Neuronal stem cell (in vitro differentiated cells): ENCODE data around the gene NEB.

Source experiments
- DNase-seq: peaks from one replicate; pipeline ENCODE4 v3.0.0-alpha.2; 2013; ENCODE audit warnings: low spot score
- H2AFZ ChIP-seq: one replicate; pipeline ENCODE4 v1.6.1; 2013; ENCODE audit warnings: mild to moderate bottlenecking, low read length, inconsistent platforms
- H2AK5ac ChIP-seq: 2 replicates; pipeline ENCODE4 v1.6.1; 2013; ENCODE audit warnings: low read depth, mild to moderate bottlenecking, inconsistent platforms, low read length, moderate library complexity, mixed read lengths
- H2BK120ac ChIP-seq: 2 replicates; pipeline ENCODE4 v1.6.1; 2013; ENCODE audit warnings: low read depth, mild to moderate bottlenecking, inconsistent platforms, low read length, moderate library complexity, mixed read lengths
- H2BK12ac ChIP-seq: one replicate; pipeline ENCODE4 v1.6.1; 2013; ENCODE audit warnings: low read length, inconsistent platforms
- H2BK15ac ChIP-seq: 2 replicates; pipeline ENCODE4 v1.6.1; 2013; ENCODE audit warnings: mild to moderate bottlenecking, low read length, inconsistent platforms, mixed read lengths
- H2BK5ac ChIP-seq: one replicate; pipeline ENCODE4 v1.6.1; 2013; ENCODE audit warnings: inconsistent platforms, mild to moderate bottlenecking, low read length, moderate library complexity
- H3K14ac ChIP-seq: one replicate; pipeline ENCODE4 v1.6.1; 2013; ENCODE audit warnings: low read length, inconsistent platforms
- H3K18ac ChIP-seq: 2 replicates; pipeline ENCODE4 v1.6.1; 2013; ENCODE audit warnings: low read length, inconsistent platforms
- H3K23ac ChIP-seq: 2 replicates; pipeline ENCODE4 v1.6.1; 2013; ENCODE audit warnings: low read depth, mild to moderate bottlenecking, mixed read lengths, low read length, inconsistent platforms; ENCODE audit not compliant: poor library complexity
- H3K27ac ChIP-seq: replicated peaks from 3 replicates; pipeline ENCODE4 v1.5.1; 2013; ENCODE audit warnings: low read length, inconsistent platforms
- H3K27me3 ChIP-seq, 3 experiments: 2 replicates each; pipeline ENCODE4 v1.6.1; 2013; ENCODE audit warnings: low read length in 3 of 3, mild to moderate bottlenecking in 2 of 3, inconsistent platforms in 1 of 3, low read depth in 1 of 3, mixed read lengths in 1 of 3, moderate library complexity in 1 of 3; ENCODE audit not compliant: control insufficient read depth in 3 of 3, insufficient read depth in 3 of 3
- H3K36me3 ChIP-seq, 2 donors: replicated peaks in 1 of 2; 2 replicates each; pipeline ENCODE4 v1.6.1; 2013; ENCODE audit warnings: low read length in 2 of 2; ENCODE audit not compliant: control insufficient read depth in 2 of 2, insufficient read depth in 2 of 2
- H3K4ac ChIP-seq: 2 replicates; pipeline ENCODE4 v1.6.1; 2013; ENCODE audit warnings: inconsistent platforms, mild to moderate bottlenecking, low read length, moderate library complexity
- H3K4me1 ChIP-seq, 2 donors: 1 replicate in 1 of 2; 2 replicates in 1 of 2; pipeline ENCODE4 v1.6.1; 2013; ENCODE audit warnings: low read length in 2 of 2, low read depth in 1 of 2; ENCODE audit not compliant: control insufficient read depth in 2 of 2, insufficient read depth in 1 of 2
- H3K4me2 ChIP-seq: one replicate; pipeline ENCODE4 v1.6.1; 2013; ENCODE audit warnings: mild to moderate bottlenecking, low read length, inconsistent platforms; ENCODE audit not compliant: insufficient read depth, poor library complexity, severe bottlenecking
- H3K4me3 ChIP-seq, 2 donors: 2 replicates each; pipeline ENCODE4 v1.5.1; 2013; ENCODE audit warnings: low read length in 2 of 2, mild to moderate bottlenecking in 2 of 2, inconsistent platforms in 1 of 2, moderate library complexity in 1 of 2
- H3K79me1 ChIP-seq: one replicate; pipeline ENCODE4 v1.6.1; 2013; ENCODE audit warnings: low read depth, mild to moderate bottlenecking, inconsistent platforms, low read length, moderate library complexity
- H3K9ac ChIP-seq: one replicate; pipeline ENCODE4 v1.6.1; 2013; ENCODE audit warnings: mild to moderate bottlenecking, low read depth, low read length, inconsistent platforms; ENCODE audit not compliant: poor library complexity
- H3K9me3 ChIP-seq, 2 donors: replicated peaks in 1 of 2; 2 replicates each; pipeline versions ENCODE3 to v1.6.1; 2013; ENCODE audit warnings: low read length in 2 of 2, mild to moderate bottlenecking in 2 of 2, inconsistent platforms in 1 of 2, low read depth in 1 of 2, mixed read lengths in 1 of 2, moderate library complexity in 1 of 2; ENCODE audit not compliant: control insufficient read depth in 2 of 2, insufficient read depth in 1 of 2
- H4K8ac ChIP-seq: one replicate; pipeline ENCODE4 v1.6.1; 2013; ENCODE audit warnings: low read depth, mild to moderate bottlenecking, inconsistent platforms, low read length, moderate library complexity
- H4K91ac ChIP-seq: one replicate; pipeline ENCODE4 v1.6.1; 2013; ENCODE audit warnings: low read length, low read depth, mild to moderate bottlenecking, inconsistent platforms; ENCODE audit not compliant: poor library complexity
- WGBS, 2 donors: extraction: QIAGEN DNeasy Blood & Tissue Kit; methylation state at CpG; one replicate each; pipeline ENCODE4 v1.1.7; 2013; ENCODE audit warnings: missing lambda C conversion rate in 2 of 2, mixed read lengths in 1 of 2; ENCODE audit not compliant: insufficient read length in 2 of 2, insufficient replicate concordance in 1 of 2; ENCODE audit errors: extremely low coverage in 2 of 2; 5-methylcytosine and 5-hydroxymethylcytosine counted together

The NEB gene

DNA sequence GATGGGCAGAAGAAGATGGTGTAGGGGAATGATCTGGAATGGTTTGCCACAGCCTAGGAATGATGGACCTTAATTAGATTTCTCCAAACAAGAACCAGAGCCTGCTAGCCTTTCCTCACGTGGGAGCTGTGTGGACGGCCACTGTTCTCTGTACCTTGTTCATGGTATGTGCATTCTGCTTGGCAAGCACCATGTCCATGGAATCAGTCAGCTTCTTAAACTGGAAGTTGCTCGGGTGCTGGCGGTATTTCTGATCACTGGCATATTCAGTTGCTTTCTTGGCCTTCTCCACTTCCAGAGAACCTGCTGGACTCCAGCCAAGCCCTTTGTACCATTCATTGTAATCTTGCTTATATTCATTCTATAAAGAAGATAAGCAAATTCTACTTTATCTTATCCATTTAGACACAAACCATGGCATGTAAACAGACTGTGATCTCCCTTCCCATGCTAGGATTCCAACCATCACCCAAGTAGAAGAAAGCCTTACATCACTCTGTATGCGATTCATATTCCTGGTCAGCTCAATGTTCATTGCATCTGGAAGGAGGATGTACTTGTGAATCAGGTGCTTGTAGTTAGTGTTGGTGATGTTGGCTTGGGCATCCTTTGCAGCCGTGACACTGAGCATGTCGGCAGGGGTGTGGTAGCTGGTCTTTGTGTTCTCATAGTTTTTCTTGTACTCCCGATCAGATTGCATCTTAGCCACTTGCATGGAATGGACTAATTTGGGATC is 78.4 kb downstream of the NEB start:
- H3K79me1 ChIP-seq, result no peaks in the 10 kb centered on the region
- no peak overlapping the region for H4K91ac ChIP-seq
- WGBS, 2 donors, result no CpG with 5 or more reads among the region's 8 CpGs
- H2BK120ac ChIP-seq, result no peak overlapping the region
- H2AK5ac ChIP-seq, result no peak overlapping the region
- H3K4ac ChIP-seq, result no peak overlapping the region
- no peak overlapping the region for H2AFZ ChIP-seq
- no peak overlapping the region for H2BK12ac ChIP-seq
- H3K9ac ChIP-seq, result no peak overlapping the region
- peak overlapping the region in 1 of 2 donors; percentile 54 for H3K4me3 ChIP-seq
- no peak overlapping the region for H3K23ac ChIP-seq
- H3K27ac ChIP-seq, result no peak overlapping the region
- H3K9me3 ChIP-seq, result no peaks in the 10 kb centered on the region
- H3K4me2 ChIP-seq, result no peak overlapping the region
- H2BK15ac ChIP-seq, result no peak overlapping the region
- no peaks in the 10 kb centered on the region for H3K4me1 ChIP-seq
- H3K14ac ChIP-seq, result no peak overlapping the region
- no peak for DNase-seq
- no peak overlapping the region for H3K18ac ChIP-seq
- no peaks in the 10 kb centered on the region for H3K27me3 ChIP-seq
- H3K36me3 ChIP-seq, result no peaks in the 10 kb centered on the region
- no peak overlapping the region for H2BK5ac ChIP-seq
- H4K8ac ChIP-seq, result no peak overlapping the region

DNA sequence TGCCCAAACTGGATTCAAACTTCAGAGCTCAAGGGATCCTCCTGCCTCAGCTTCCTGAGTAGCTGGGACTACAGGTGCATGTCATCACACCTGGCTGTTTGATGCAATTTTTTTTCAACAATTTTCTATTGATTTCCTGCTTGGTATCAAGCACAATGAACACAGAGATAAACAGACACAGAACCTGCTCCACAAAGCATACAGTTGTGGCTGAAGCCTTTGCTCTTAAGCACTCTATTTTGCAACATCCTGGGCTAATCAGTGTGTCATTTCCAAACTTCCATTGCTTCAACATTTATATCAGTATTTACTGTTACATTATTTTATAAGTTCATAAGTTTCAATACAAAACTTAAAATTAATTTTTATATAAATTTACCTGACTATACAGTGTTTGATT is 79.4 kb downstream of the NEB start:
- H3K18ac ChIP-seq, result no peak overlapping the region
- no peak overlapping the region for H3K4me2 ChIP-seq
- H3K23ac ChIP-seq, result no peak overlapping the region
- no peak for DNase-seq
- H4K8ac ChIP-seq, result no peak overlapping the region
- H3K79me1 ChIP-seq, result no peaks in the 10 kb centered on the region
- H4K91ac ChIP-seq, result no peak overlapping the region
- no peak overlapping the region for H3K27ac ChIP-seq
- no peak overlapping the region for H2BK120ac ChIP-seq
- no peak overlapping the region for H3K4ac ChIP-seq
- H3K14ac ChIP-seq, result no peak overlapping the region
- no peak overlapping the region for H2AFZ ChIP-seq
- no peak overlapping the region for H3K9ac ChIP-seq
- no peaks in the 10 kb centered on the region for H3K36me3 ChIP-seq
- no peaks in the 10 kb centered on the region for H3K4me1 ChIP-seq
- H3K27me3 ChIP-seq, result no peaks in the 10 kb centered on the region
- H2BK12ac ChIP-seq, result no peak overlapping the region
- no peak overlapping the region for H2AK5ac ChIP-seq
- no peak overlapping the region for H2BK15ac ChIP-seq
- H3K9me3 ChIP-seq, result no peaks in the 10 kb centered on the region
- no peak overlapping the region for H2BK5ac ChIP-seq
- H3K4me3 ChIP-seq, result no peak overlapping the region

DNA sequence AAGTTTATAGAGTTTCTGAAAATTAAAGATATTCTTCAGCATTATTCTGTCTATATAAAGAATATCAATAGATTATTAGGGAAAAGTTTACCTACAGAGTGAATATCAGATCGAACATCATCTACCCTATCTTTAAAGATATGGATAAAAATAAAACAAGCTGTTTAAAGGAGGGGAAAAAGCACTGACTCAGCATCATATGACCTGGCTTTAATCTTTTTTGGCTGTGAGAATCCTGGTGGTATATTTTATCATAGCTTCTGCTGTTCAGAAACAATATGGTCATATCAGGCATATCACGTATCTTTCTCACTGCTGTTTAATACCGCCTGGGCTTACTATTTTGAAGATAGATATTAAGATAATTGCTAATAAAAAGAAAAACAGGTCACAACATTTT is 80.2 kb downstream of the NEB start:
- H3K14ac ChIP-seq, result no peak overlapping the region
- WGBS, 2 donors, result no CpG with 5 or more reads among the region's 3 CpGs
- no peaks in the 10 kb centered on the region for H3K9me3 ChIP-seq
- H2AK5ac ChIP-seq, result no peak overlapping the region
- no peak overlapping the region for H2BK5ac ChIP-seq
- DNase-seq, result no peak
- H3K27me3 ChIP-seq, result no peaks in the 10 kb centered on the region
- no peak overlapping the region for H2BK15ac ChIP-seq
- H3K36me3 ChIP-seq, result no peaks in the 10 kb centered on the region
- H2BK120ac ChIP-seq, result no peak overlapping the region
- no peak overlapping the region for H2BK12ac ChIP-seq
- no peak overlapping the region for H3K4me2 ChIP-seq
- no peaks in the 10 kb centered on the region for H3K4me1 ChIP-seq
- no peak overlapping the region for H4K8ac ChIP-seq
- H3K23ac ChIP-seq, result no peak overlapping the region
- no peak overlapping the region for H3K9ac ChIP-seq
- H3K4me3 ChIP-seq, result no peak overlapping the region
- H4K91ac ChIP-seq, result no peak overlapping the region
- H3K18ac ChIP-seq, result no peak overlapping the region
- H3K79me1 ChIP-seq, result no peaks in the 10 kb centered on the region
- no peak overlapping the region for H3K27ac ChIP-seq
- H2AFZ ChIP-seq, result no peak overlapping the region
- H3K4ac ChIP-seq, result no peak overlapping the region

DNA sequence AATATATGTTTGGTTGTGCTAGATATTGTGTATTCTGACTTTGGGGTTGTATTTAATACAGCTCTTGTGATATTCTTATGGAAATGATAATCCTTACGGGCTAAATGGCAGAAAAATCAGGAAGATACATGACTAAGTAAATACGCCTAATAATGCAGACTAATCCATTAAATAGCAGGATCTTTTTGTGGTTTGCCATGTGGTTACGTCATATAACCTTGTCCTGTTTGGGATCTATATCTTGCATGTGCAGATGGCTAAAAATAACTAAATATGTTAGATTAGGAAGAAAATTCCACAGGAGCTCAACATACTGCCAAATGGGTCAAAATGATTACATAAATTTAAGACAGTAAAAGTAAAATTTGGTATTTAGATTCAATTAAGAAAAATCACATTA is 83.0 kb downstream of the NEB start:
- no peaks in the 10 kb centered on the region for H3K27me3 ChIP-seq
- H3K4me3 ChIP-seq, result no peak overlapping the region
- no peak overlapping the region for H2BK120ac ChIP-seq
- no peaks in the 10 kb centered on the region for H3K4me1 ChIP-seq
- H3K4ac ChIP-seq, result no peak overlapping the region
- H2BK12ac ChIP-seq, result no peak overlapping the region
- no peak overlapping the region for H3K4me2 ChIP-seq
- H2AFZ ChIP-seq, result no peak overlapping the region
- H4K8ac ChIP-seq, result no peak overlapping the region
- H3K27ac ChIP-seq, result no peak overlapping the region
- H3K79me1 ChIP-seq, result no peaks in the 10 kb centered on the region
- H3K14ac ChIP-seq, result no peak overlapping the region
- no peak overlapping the region for H2BK5ac ChIP-seq
- no peak overlapping the region for H3K9ac ChIP-seq
- WGBS, 2 donors, result no CpG with 5 or more reads among the region's 3 CpGs
- H3K36me3 ChIP-seq, result no peaks in the 10 kb centered on the region
- no peaks in the 10 kb centered on the region for H3K9me3 ChIP-seq
- no peak overlapping the region for H4K91ac ChIP-seq
- no peak overlapping the region for H3K18ac ChIP-seq
- no peak overlapping the region for H2BK15ac ChIP-seq
- DNase-seq, result no peak
- no peak overlapping the region for H3K23ac ChIP-seq
- no peak overlapping the region for H2AK5ac ChIP-seq
